Measurements from ENCODE around the gene TMEM132D. TPM values are rescaled to one million over a fixed set of nuclear protein-coding genes. Genes with fewer than 3 reads are reported as not detected.
"Not testable (repeated sequence)": the region's sequence is repeated elsewhere in the genome, so short reads cannot be mapped to it uniquely, and the experiment has no call there.

Gene TMEM132D
- total and polyA plus RNA-seq, 2 experiments from 2014 or later, result not detected

GRCh38 chr12:129053232-129053631, 850.6 kb downstream of the TMEM132D start:
- H2AFZ ChIP-seq, result no peak overlapping the region
- 23 to 24% methylated on average over 11 of the region's 11 CpGs for WGBS, 2 experiments (ENCODE audit: low coverage in 1 of 2, low lambda C conversion rate in 2 of 2, missing lambda C conversion rate in 2 of 2)
- no peak overlapping the region for H3K4me2 ChIP-seq (ENCODE audit: unreplicated experiment)
- H3K4me1 ChIP-seq (ENCODE audit: insufficient read depth), result no peaks in the 10 kb centered on the region
- no peak for DNase-seq
- TF ChIP-seq EZH2phosphoT487 (IDR thresholded peaks at IDR 0.05; ENCODE audit: insufficient read depth, low read depth) (no peak), EZH2 (IDR thresholded peaks at IDR 0.05; ENCODE audit: insufficient read depth, poor library complexity, severe bottlenecking) (no peak)
- H3F3A ChIP-seq (ENCODE audit: insufficient read depth), result no peaks in the 10 kb centered on the region
- in situ Hi-C loops (cut with MboI), result no loop called here
- H3K79me2 ChIP-seq (ENCODE audit: insufficient read depth), result no peaks in the 10 kb centered on the region
- H3K9ac ChIP-seq, result no peak overlapping the region
- H3K27ac ChIP-seq, result no peak overlapping the region
- H3K9me2 ChIP-seq (ENCODE audit: insufficient read depth), result no peaks in the 10 kb centered on the region
- H3K36me3 ChIP-seq (ENCODE audit: low read depth), result no peaks in the 10 kb centered on the region
- H3K4me3 ChIP-seq, result no peak overlapping the region
- no peaks in the 10 kb centered on the region for H3K27me3 ChIP-seq (replicated peaks; ENCODE audit: insufficient read depth)
- no peaks in the 10 kb centered on the region for H3K9me3 ChIP-seq (ENCODE audit: low read depth)
- H4K20me1 ChIP-seq (ENCODE audit: insufficient read depth), result no peaks in the 10 kb centered on the region

GRCh38 chr12:129052373-129052772, 851.5 kb downstream of the TMEM132D start:
- no peaks in the 10 kb centered on the region for H3K79me2 ChIP-seq (ENCODE audit: insufficient read depth)
- H3K27me3 ChIP-seq (replicated peaks; ENCODE audit: insufficient read depth), result no peaks in the 10 kb centered on the region
- in situ Hi-C loops (cut with MboI), result no loop called here
- H3K4me1 ChIP-seq (ENCODE audit: insufficient read depth), result no peaks in the 10 kb centered on the region
- no peak overlapping the region for H3K9ac ChIP-seq
- H3K27ac ChIP-seq, result no peak overlapping the region
- TF ChIP-seq EZH2phosphoT487 (IDR thresholded peaks at IDR 0.05; ENCODE audit: insufficient read depth, low read depth) (no peak), EZH2 (IDR thresholded peaks at IDR 0.05; ENCODE audit: insufficient read depth, poor library complexity, severe bottlenecking) (no peak)
- H2AFZ ChIP-seq, result no peak overlapping the region
- H3K4me3 ChIP-seq, result no peak overlapping the region
- DNase-seq, result no peak
- H3F3A ChIP-seq (ENCODE audit: insufficient read depth), result no peaks in the 10 kb centered on the region
- H3K4me2 ChIP-seq (ENCODE audit: unreplicated experiment), result no peak overlapping the region
- H3K9me3 ChIP-seq (ENCODE audit: low read depth), result peaks cover 2% of the 10 kb centered on the region
- H4K20me1 ChIP-seq (ENCODE audit: insufficient read depth), result no peaks in the 10 kb centered on the region
- no peaks in the 10 kb centered on the region for H3K9me2 ChIP-seq (ENCODE audit: insufficient read depth)
- no peaks in the 10 kb centered on the region for H3K36me3 ChIP-seq (ENCODE audit: low read depth)

GRCh38 chr12:129049917-129050316, 853.9 kb downstream of the TMEM132D start:
- H3K4me3 ChIP-seq, result no peak overlapping the region
- H3K4me1 ChIP-seq (ENCODE audit: insufficient read depth), result no peaks in the 10 kb centered on the region
- in situ Hi-C loops (cut with MboI), result no loop called here
- TF ChIP-seq EZH2 (IDR thresholded peaks at IDR 0.05; ENCODE audit: insufficient read depth, poor library complexity, severe bottlenecking) (no peak), EZH2phosphoT487 (IDR thresholded peaks at IDR 0.05; ENCODE audit: insufficient read depth, low read depth) (no peak)
- H3K27me3 ChIP-seq (replicated peaks; ENCODE audit: insufficient read depth), result no peaks in the 10 kb centered on the region
- H3F3A ChIP-seq (ENCODE audit: insufficient read depth), result no peaks in the 10 kb centered on the region
- H4K20me1 ChIP-seq (ENCODE audit: insufficient read depth), result no peaks in the 10 kb centered on the region
- no peak overlapping the region for H3K9ac ChIP-seq
- 0% methylated on average over 1 of the region's 1 CpG for WGBS, 2 experiments (ENCODE audit: low coverage in 1 of 2, low lambda C conversion rate in 2 of 2, missing lambda C conversion rate in 2 of 2)
- DNase-seq, result no peak
- no peaks in the 10 kb centered on the region for H3K9me2 ChIP-seq (ENCODE audit: insufficient read depth)
- H3K4me2 ChIP-seq (ENCODE audit: unreplicated experiment), result no peak overlapping the region
- no peak overlapping the region for H3K27ac ChIP-seq
- no peak overlapping the region for H2AFZ ChIP-seq
- H3K79me2 ChIP-seq (ENCODE audit: insufficient read depth), result no peaks in the 10 kb centered on the region
- H3K36me3 ChIP-seq (ENCODE audit: low read depth), result no peaks in the 10 kb centered on the region
- H3K9me3 ChIP-seq (ENCODE audit: low read depth), result peaks cover 3% of the 10 kb centered on the region

GRCh38 chr12:129043334-129043733, 860.5 kb downstream of the TMEM132D start:
- not testable (repeated sequence) for H3K9me2 ChIP-seq (ENCODE audit: insufficient read depth)

GRCh38 chr12:129036135-129036534, 867.7 kb downstream of the TMEM132D start:
- Histone ChIP-seq H4K20me1 (ENCODE audit: insufficient read depth) (no peaks in the 10 kb centered on the region), H3K9me3 (ENCODE audit: low read depth) (no peaks in the 10 kb centered on the region), H3K4me1 (ENCODE audit: insufficient read depth) (no peaks in the 10 kb centered on the region), H3K27me3 (replicated peaks; ENCODE audit: insufficient read depth) (no peaks in the 10 kb centered on the region), H3K9me2 (ENCODE audit: insufficient read depth) (no peaks in the 10 kb centered on the region), H3K79me2 (ENCODE audit: insufficient read depth) (no peaks in the 10 kb centered on the region), H3K27ac (no peak overlapping the region), H3F3A (ENCODE audit: insufficient read depth) (no peaks in the 10 kb centered on the region), H3K36me3 (ENCODE audit: low read depth) (no peaks in the 10 kb centered on the region), H3K9ac (no peak overlapping the region), H3K4me3 (no peak overlapping the region), H3K4me2 (ENCODE audit: unreplicated experiment) (no peak overlapping the region), H2AFZ (no peak overlapping the region)
- DNase-seq, result no peak
- in situ Hi-C loops (cut with MboI), result no loop called here
- TF ChIP-seq EZH2phosphoT487 (IDR thresholded peaks at IDR 0.05; ENCODE audit: insufficient read depth, low read depth) (no peak), EZH2 (IDR thresholded peaks at IDR 0.05; ENCODE audit: insufficient read depth, poor library complexity, severe bottlenecking) (no peak)
- 58 to 60% methylated on average over 9 of the region's 9 CpGs for WGBS, 2 experiments (ENCODE audit: low coverage in 1 of 2, low lambda C conversion rate in 2 of 2, missing lambda C conversion rate in 2 of 2)

More at GRCh38 chr12:129043334-129043733, 860.5 kb downstream of the TMEM132D start:
- H3K9ac ChIP-seq; H2AFZ ChIP-seq; H3K27ac ChIP-seq; H4K20me1 ChIP-seq (ENCODE audit: insufficient read depth); H3K4me2 ChIP-seq (ENCODE audit: unreplicated experiment); H3K4me3 ChIP-seq; H3K36me3 ChIP-seq (ENCODE audit: low read depth); H3K4me1 ChIP-seq (ENCODE audit: insufficient read depth); H3K9me3 ChIP-seq (ENCODE audit: low read depth); H3K79me2 ChIP-seq (ENCODE audit: insufficient read depth); H3F3A ChIP-seq (ENCODE audit: insufficient read depth); in situ Hi-C loops (cut with MboI); DNase-seq; H3K27me3 ChIP-seq (replicated peaks; ENCODE audit: insufficient read depth): not testable (repeated sequence)
- WGBS, 2 experiments (ENCODE audit: low coverage in 1 of 2, low lambda C conversion rate in 2 of 2, missing lambda C conversion rate in 2 of 2), result 54% methylated on average over 11 of the region's 11 CpGs

All from GM23248 (cell line).